ENCODE results near the gene SPECC1L.
"Not testable (repeated sequence)": the region's sequence is repeated elsewhere in the genome, so short reads cannot be mapped to it uniquely, and the experiment has no call there.

SPECC1L gene

GRCh38 chr22:24289114-24289513 lies 18.5 kb downstream of the SPECC1L start:
- no peak for DNase-seq

DNA sequence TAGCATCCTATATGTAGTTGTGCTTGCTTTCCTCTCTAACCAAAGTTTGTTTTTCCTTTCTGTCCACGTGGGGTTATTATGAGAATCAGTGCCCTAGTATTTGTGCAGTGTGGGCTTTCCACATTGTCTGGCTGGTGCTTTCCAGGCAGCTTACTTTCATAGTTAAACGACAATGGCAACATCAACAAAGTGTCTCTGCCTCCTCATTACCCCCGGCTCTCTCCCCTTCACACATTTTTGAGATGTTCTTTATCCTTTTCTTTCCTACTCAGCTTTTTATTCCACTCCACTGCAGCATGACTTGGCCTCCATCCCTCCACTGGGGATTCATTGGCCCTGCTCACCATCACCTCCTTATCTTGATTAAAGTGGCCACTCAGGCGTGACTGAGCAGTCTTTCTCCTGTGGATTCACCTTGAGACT lies 19.1 kb downstream of the SPECC1L start:
- DNase-seq, result peak; percentile 22

GRCh38 chr22:24290459-24290858 lies 19.8 kb downstream of the SPECC1L start:
- DNase-seq, result no peak

DNA sequence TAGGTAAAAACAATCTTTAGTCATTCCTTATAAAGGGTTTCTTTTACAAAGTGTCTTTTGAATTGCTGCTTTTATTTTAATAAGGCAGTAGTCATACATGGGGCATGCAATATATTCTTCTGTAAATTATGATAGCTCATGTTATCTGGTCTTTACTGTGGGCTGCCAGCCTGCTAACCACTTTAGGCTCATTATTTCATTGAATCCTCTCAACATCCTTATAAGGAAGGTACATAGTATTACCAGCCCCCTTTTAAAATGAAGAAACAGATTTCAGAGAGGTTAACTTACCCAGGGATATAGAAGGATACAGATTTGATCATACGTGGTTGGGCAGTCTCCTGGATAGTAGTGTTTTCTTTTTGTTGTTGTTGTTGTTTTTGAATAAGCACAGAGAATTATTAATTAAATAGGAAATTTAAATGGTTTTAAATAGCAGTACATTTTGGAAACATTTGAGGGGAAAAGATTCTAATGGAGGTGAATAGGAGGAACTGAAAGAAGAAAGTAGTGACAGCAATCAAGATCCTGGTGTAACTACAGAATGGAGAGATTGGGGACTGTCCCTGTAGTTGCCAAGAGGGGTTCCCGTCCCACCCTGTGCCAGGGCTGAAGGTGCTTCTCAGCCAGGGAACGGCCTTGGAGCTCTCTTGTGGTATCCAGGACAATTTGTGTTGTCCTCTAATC lies 21.0 kb downstream of the SPECC1L start:
- no peak for DNase-seq

DNA sequence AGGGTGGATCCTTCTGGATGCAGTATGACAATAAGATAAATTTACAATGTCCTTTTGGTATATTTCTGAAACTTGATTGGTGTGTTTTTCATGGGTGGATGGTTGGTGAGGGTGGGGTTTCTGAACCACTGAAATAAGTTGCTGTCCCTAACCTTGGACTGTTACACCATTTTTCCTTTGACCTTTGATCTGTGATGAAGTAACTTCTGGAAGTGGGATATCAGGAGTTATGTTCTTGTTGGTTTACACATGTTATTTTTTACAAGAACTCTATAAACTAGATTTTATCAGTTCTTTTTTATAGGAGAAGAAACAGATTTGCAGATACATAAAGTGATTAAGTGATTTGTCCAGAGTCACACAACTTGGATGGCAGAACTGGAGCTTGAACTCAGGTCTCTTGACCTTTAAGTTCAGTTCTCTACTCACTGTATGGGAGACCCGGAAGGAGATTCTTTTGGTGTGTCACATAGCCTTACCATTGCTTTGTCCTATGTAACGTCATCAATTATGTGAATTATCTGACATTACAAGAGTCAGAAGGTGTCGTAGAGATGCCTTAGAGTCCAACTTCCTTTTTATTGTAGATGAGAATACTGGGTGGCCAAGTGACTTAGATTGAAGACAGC lies 21.7 kb downstream of the SPECC1L start:
- not testable (repeated sequence) for DNase-seq

- DNase-seq, result not testable (repeated sequence)
Measured at GRCh38 chr22:24294913-24295312, 24.3 kb downstream of the SPECC1L start.

DNA sequence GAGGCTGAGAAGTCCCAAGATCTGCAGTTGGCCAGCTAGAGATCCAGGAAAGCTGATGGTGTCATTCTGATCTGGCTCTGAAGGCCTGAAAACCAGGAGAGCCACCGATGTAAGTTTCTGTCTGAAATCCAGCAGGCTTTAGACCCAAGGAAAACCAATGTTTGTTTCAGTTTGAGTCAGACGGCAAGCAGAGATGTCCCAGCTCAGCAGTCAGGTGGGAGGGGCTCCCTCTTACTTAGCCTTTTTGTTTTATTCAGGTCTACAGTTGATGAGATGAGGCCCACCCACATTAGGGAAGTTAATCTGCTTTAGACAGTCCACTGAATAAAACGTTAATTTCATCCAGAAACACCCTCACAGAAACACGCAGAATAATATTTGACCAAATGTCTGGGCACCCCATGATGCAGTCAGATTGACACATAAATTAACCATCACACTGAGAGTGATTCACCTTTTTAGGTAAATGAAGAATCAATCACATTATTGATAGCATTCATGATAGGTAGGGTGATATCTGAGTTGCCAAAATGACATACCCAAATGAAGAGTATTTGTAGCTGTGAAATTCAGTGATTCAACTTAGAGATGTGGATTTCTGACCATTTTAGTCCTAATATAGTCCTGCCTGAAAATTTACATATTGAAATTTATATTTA lies 28.0 kb downstream of the SPECC1L start:
- not testable (repeated sequence) for DNase-seq

- not testable (repeated sequence) for DNase-seq
Measured at GRCh38 chr22:24300522-24300921, 29.9 kb downstream of the SPECC1L start.

DNA sequence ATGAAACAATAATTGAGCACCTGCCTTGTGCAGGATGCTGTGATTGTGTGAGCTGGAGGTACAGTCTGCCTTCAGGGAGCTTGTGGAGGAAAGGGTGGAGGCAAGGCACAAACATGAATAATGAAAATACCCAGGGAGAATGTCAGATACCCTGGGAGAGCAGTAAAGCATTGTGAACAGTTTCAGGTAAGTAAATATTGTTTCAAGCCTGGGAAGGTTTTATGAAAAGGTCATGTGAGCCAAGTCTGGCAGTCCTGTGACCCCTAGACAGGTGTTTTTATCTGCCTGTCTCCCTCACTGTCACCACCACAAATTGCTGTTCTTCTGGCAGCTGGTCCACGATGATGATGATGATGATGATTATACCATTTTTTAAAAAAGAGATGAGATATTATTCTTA lies 32.0 kb downstream of the SPECC1L start:
- DNase-seq, result no peak

DNA sequence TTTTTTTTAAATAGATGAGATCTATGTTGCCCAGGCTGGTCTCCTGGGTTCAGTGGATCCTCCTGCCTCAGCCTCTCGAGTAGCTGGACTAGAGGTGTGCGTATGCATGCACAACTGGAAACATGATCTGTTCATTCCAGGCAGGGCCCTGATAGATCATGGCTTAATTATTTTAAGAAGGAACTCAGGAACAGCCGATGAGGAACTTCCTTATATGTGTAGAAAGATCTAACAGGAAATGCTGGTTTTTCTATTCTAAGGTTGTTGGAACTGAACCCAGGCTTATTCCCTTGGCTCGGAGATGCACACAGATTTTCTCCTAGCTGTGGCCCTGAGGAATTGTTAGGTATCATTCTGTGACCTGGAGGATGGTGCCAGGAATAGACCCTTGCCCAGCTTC lies 32.4 kb downstream of the SPECC1L start:
- DNase-seq, result no peak

- DNase-seq, result no peak
Measured at GRCh38 chr22:24304062-24304675, 33.5 kb downstream of the SPECC1L start.

DNA sequence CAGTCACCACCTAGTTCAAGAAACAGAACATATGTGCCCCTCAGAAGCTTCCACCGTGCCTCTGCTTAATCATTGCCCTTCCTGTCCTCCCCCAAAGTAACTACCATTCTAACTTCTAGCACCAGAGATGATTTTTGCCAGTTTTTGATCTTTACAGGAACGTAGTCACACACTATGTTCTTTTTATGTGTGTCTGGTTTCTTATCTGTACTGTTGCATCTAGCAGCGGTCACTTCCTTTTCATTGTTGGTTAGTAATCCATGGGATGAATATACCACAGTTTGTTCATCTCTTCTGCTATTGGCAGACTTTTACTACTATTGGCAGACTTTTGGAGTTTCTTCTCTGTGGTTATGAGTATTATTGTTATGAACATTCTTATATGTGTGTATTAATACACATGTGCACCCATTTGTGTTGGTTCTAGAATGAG lies 34.6 kb downstream of the SPECC1L start:
- DNase-seq, result no peak

GRCh38 chr22:24310969-24311368 lies 40.3 kb downstream of the SPECC1L start:
- DNase-seq, result no peak

GRCh38 chr22:24315367-24315966 lies 44.8 kb downstream of the SPECC1L start:
- peak; percentile 78 for DNase-seq

- not testable (repeated sequence) for DNase-seq
Measured at GRCh38 chr22:24316264-24316663, 45.6 kb downstream of the SPECC1L start.

GRCh38 chr22:24317511-24317910 lies 46.9 kb downstream of the SPECC1L start:
- DNase-seq, result not testable (repeated sequence)

- no peak for DNase-seq
Measured at GRCh38 chr22:24319451-24319850, 48.8 kb downstream of the SPECC1L start.

DNA sequence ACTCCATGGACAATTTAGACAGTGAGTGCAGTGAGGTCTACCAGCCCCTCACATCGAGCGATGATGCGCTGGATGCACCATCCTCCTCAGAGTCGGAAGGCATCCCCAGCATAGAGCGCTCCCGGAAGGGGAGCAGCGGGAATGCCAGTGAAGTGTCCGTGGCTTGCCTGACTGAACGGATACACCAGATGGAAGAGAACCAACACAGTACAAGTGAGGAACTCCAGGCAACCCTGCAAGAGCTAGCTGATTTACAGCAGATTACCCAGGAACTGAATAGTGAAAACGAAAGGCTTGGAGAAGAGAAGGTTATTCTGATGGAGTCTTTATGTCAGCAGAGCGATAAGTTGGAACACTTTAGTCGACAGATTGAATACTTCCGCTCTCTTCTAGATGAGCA lies 51.4 kb downstream of the SPECC1L start:
- DNase-seq, result no peak

- no peak for DNase-seq
Measured at GRCh38 chr22:24322522-24322921, 51.9 kb downstream of the SPECC1L start.

DNA sequence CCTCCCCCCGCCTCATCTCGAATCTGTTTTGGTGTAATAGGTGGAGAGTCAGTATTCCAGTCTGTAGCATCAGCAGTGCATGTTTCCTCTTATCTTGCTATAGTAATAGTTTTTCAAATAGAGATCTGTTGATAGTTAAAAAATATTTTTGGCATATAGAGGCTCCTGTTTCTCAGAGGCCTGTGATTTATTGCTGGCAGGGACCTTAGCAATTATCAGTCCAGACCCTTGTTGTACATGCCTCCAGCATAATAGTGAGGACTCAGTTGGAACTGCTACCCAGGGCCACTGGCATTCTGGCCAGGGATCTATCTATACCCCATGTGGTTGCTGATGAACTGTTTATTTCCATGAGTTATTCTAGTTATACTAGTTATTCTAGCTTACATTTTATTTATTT lies 52.6 kb downstream of the SPECC1L start:
- DNase-seq, result no peak

- no peak for DNase-seq
Measured at GRCh38 chr22:24323695-24324094, 53.1 kb downstream of the SPECC1L start.

GRCh38 chr22:24324137-24324536 lies 53.5 kb downstream of the SPECC1L start:
- DNase-seq, result no peak

GRCh38 chr22:24325105-24325757 lies 54.6 kb downstream of the SPECC1L start:
- DNase-seq, result peak; percentile 42
